ENCODE measurements around the gene DCLK2. TPM values are rescaled to one million over a fixed set of nuclear protein-coding genes. Genes with fewer than 3 reads are reported as not detected.

The DCLK2 gene
- total and polyA plus RNA-seq, 2 of the 4 experiments (the other 2 are of a cell fraction) = 11.3 to 15.5 TPM

DNA sequence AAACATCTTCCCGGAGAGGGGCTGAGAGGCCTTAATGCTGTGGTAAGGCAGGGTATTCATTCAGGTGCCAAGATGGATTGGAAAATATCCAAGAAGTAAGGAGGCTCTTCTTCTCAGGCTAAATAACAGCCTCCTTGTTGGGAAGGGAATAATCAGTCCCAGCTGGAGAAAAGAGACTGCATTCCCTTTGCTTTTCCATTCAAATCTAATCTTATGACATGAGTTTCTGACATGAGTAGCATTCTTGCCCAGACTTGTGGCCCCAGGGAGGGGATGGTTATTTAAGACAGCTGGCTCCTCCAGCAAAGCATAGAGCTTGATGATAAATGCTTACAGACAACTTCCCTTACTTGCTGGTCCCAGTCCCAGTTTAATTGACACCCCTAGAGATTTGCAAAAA, 98.3 kb downstream of the DCLK2 start:
- Histone ChIP-seq H3K4me3 (ENCODE audit: insufficient read depth, low read depth, low read length) (no peak overlapping the region), H3K9ac (ENCODE audit: low read depth, low read length) (no peak overlapping the region), H4K8ac (ENCODE audit: low read depth in 2 of 2, low read length in 2 of 2) (0 out of 4 replicates have a peak overlapping the region, but pooled peaks of 1 of the 2 experiments have one; percentile 35), H2BK15ac (ENCODE audit: low read depth, low read length) (no peak overlapping the region), H3K14ac (replicated peaks; ENCODE audit: low read depth, low read length) (0 out of 2 replicates have a peak overlapping the region, but pooled peaks have one; percentile 24), H2AK5ac (ENCODE audit: low read depth, low read length) (no peak overlapping the region), H4K91ac (ENCODE audit: insufficient read depth, low read depth, low read length) (no peak overlapping the region), H3K36me3 (ENCODE audit: control insufficient read depth, insufficient read depth, low read length) (no peaks in the 10 kb centered on the region), H3K9me1 (ENCODE audit: insufficient read depth, low read length) (peaks cover 13% of the 10 kb centered on the region; the same call in 1 of the 2 replicates), H3K4me2 (ENCODE audit: low read depth, low read length) (peak overlapping the region; percentile 20; the same call in 1 of the 2 replicates), H3K4ac (ENCODE audit: low read depth, low read length) (peak overlapping the region; percentile 30; the same call in 1 of the 2 replicates), H3K79me1 (ENCODE audit: low read depth in 1 of 2, low read length in 2 of 2) (peaks cover 37 to 44% of the 10 kb centered on the region in 2 experiments), H2BK5ac (ENCODE audit: low read depth, low read length, poor library complexity, severe bottlenecking) (peak overlapping the region; percentile 9), H2AK9ac (replicated peaks; ENCODE audit: low read depth, low read length, poor library complexity) (no peak overlapping the region), H3K18ac (ENCODE audit: low read depth, low read length) (peak overlapping the region; percentile 64), H2AFZ (replicated peaks; ENCODE audit: low read length, poor library complexity) (no peak overlapping the region), H3K4me1 (ENCODE audit: control insufficient read depth, insufficient read depth, low read length) (peaks cover 17% of the 10 kb centered on the region), H4K5ac (ENCODE audit: low read depth, low read length) (0 out of 2 replicates have a peak overlapping the region, but pooled peaks have one; percentile 32), H4K20me1 (ENCODE audit: insufficient read depth, low read length) (no peaks in the 10 kb centered on the region), H3K27me3 (ENCODE audit: control insufficient read depth, insufficient read depth, low read length) (no peaks in the 10 kb centered on the region), H2BK120ac (ENCODE audit: low read depth, low read length) (no peak overlapping the region), H2BK20ac (ENCODE audit: low read depth, low read length) (no peak overlapping the region), H3K27ac (ENCODE audit: insufficient read depth, low read length) (peak overlapping the region; percentile 9; the same call in 1 of the 2 replicates), H3K23ac (ENCODE audit: low read depth, low read length) (no peak overlapping the region), H3K56ac (ENCODE audit: extremely low read depth, insufficient read depth, low read length) (no peak overlapping the region), H3K9me3 (ENCODE audit: control insufficient read depth, insufficient read depth, low read length) (no peaks in the 10 kb centered on the region)
- no TSS peak for BruUV-seq (replicated peaks)
- peak; percentile 73 for ATAC-seq (ENCODE audit: low read depth)
- dilution Hi-C loops (cut with HindIII; ENCODE audit: low sequenced_read_pairs, unreplicated experiment) (no loop called here), in situ Hi-C loops (cut with MboI; ENCODE audit: low sequenced_read_pairs) (no loop called here), intact Hi-C loops (cut with micrococcal nuclease) (no loop called here)
- CTCF ChIA-PET = interaction anchor here (1.1 kb wide), 1 partner anchor 105 kb away, joined by 4 read pairs; no protein-coding TSS in a partner anchor
- WGBS, 2 experiments (ENCODE audit: extremely low coverage in 2 of 2, insufficient read length in 1 of 2) = no CpG with 5 or more reads among the region's 1 CpG
- peak; percentile 55 for DNase-seq
- TF ChIP-seq FOS (IDR thresholded peaks at IDR 0.05; ENCODE audit: low read depth, low read length) = no peak
- TF ChIP-seq NFE2L2 (IDR thresholded peaks at IDR 0.05; ENCODE audit: low read depth, low read length) = no peak
- TF ChIP-seq, protein P1, sequence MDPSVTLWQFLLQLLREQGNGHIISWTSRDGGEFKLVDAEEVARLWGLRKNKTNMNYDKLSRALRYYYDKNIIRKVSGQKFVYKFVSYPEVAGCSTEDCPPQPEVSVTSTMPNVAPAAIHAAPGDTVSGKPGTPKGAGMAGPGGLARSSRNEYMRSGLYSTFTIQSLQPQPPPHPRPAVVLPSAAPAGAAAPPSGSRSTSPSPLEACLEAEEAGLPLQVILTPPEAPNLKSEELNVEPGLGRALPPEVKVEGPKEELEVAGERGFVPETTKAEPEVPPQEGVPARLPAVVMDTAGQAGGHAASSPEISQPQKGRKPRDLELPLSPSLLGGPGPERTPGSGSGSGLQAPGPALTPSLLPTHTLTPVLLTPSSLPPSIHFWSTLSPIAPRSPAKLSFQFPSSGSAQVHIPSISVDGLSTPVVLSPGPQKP (IDR thresholded peaks at IDR 0.05; ENCODE audit: borderline replicate concordance, low read depth, low read length) = no peak
- no peak for TF ChIP-seq CHD1 (IDR thresholded peaks at IDR 0.05; ENCODE audit: low read depth, low read length)
- POLR2A ChIA-PET (ENCODE audit: unreplicated experiment) = no interaction called here

Data from IMR-90 (cell line).